ENCODE results near the gene UBE2A.

- TF ChIP-seq POLR2A (IDR thresholded peaks at IDR 0.05) (no peak), CTCF (IDR thresholded peaks at IDR 0.05) (no peak), EP300 (IDR thresholded peaks at IDR 0.05) (no peak)
Observed at GRCh38 chrX:119617517-119618164, 43.3 kb downstream of the UBE2A start.

All from gastroesophageal sphincter (tissue), 3 donors.